Esophagus (tissue), 2 donors: ENCODE measurements around the gene C12orf43. TPM values are rescaled to one million over a fixed set of nuclear protein-coding genes. Genes with fewer than 3 reads are reported as not detected.

Experiments
- H3K27ac ChIP-seq, 2 donors: one replicate each; pipeline ENCODE4 v1.5.1; 2013; ENCODE audit warnings: low read depth in 2 of 2, mild to moderate bottlenecking in 2 of 2, inconsistent platforms in 1 of 2, low read length in 1 of 2, moderate library complexity in 1 of 2
- H3K27me3 ChIP-seq, 2 donors: one replicate each; pipeline ENCODE4 v1.6.1; 2013; ENCODE audit warnings: low read length in 2 of 2, control low read depth in 1 of 2, mild to moderate bottlenecking in 1 of 2; ENCODE audit not compliant: insufficient read depth in 2 of 2, control insufficient read depth in 1 of 2
- H3K36me3 ChIP-seq, 2 donors: one replicate each; pipeline ENCODE4 v1.6.1; 2013; ENCODE audit warnings: low read length in 1 of 2; ENCODE audit not compliant: control insufficient read depth in 2 of 2, insufficient read depth in 2 of 2
- H3K4me1 ChIP-seq, 2 donors: one replicate each; pipeline ENCODE4 v1.6.1; 2013; ENCODE audit warnings: low read length in 1 of 2; ENCODE audit not compliant: control insufficient read depth in 2 of 2, insufficient read depth in 2 of 2
- H3K4me3 ChIP-seq, 2 donors: one replicate each; pipeline ENCODE4 v1.5.1; 2013; ENCODE audit warnings: low read length in 2 of 2, mild to moderate bottlenecking in 2 of 2, low read depth in 1 of 2, moderate library complexity in 1 of 2
- H3K9me3 ChIP-seq, 2 donors: one replicate each; pipeline ENCODE4 v1.6.1; 2013; ENCODE audit warnings: mild to moderate bottlenecking in 2 of 2, low read depth in 1 of 2, low read length in 1 of 2, moderate library complexity in 1 of 2; ENCODE audit not compliant: control insufficient read depth in 2 of 2, insufficient read depth in 1 of 2
- WGBS, 2 donors: extraction: QIAGEN DNeasy Blood & Tissue Kit; methylation state at CpG; one replicate each; pipeline ENCODE4 v1.1.7; 2013; 5-methylcytosine and 5-hydroxymethylcytosine counted together
- polyA plus RNA-seq, 2 donors: library from polyadenylated mRNA; stranded (reverse); fragments of 200-250 nt; gene quantifications; one replicate each; pipeline ENCODE4 v1.2.3, GENCODE V29; 2013
- donor health status: healthy with polysubstance abuse.
- donor health status: Bipolar disorder and iron deficiency.

The C12orf43 gene
- polyA plus RNA-seq, 2 donors = 5.4 to 9.2 TPM

DNA sequence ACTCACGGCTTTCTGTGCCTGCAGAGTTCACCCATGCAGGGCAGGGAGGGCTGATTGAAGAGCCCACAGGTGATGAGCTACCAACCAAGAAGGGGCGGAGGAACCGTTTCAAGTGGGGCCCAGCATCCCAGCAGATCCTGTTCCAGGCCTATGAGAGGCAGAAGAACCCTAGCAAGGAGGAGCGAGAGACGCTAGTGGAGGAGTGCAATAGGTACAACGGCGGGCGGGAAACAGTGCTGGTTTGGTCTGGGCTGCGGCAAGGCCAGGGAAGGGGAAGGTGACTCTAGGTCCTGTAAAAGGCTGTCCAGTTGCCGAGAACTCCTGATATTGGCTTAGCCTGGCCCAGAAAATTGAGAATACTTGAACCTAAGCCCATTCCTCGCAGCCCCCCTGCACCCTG lies 22.8 kb downstream of the C12orf43 start:
- H3K9me3 ChIP-seq = no peaks in the 10 kb centered on the region
- H3K27me3 ChIP-seq = no peaks in the 10 kb centered on the region
- no peaks in the 10 kb centered on the region for H3K36me3 ChIP-seq
- no peak overlapping the region for H3K27ac ChIP-seq
- no peak overlapping the region for H3K4me3 ChIP-seq
- WGBS, 2 donors = 82 to 89% methylated on average over 10 to 11 of the region's 11 CpGs
- H3K4me1 ChIP-seq = no peaks in the 10 kb centered on the region

GRCh38 chr12:120992989-120993388 lies 23.3 kb downstream of the C12orf43 start:
- no peak overlapping the region for H3K27ac ChIP-seq
- WGBS, 2 donors = 90 to 97% methylated on average over 1 of the region's 1 CpG
- H3K4me3 ChIP-seq = no peak overlapping the region
- H3K36me3 ChIP-seq = no peaks in the 10 kb centered on the region
- H3K4me1 ChIP-seq = no peaks in the 10 kb centered on the region
- H3K9me3 ChIP-seq = no peaks in the 10 kb centered on the region
- H3K27me3 ChIP-seq = no peaks in the 10 kb centered on the region

DNA sequence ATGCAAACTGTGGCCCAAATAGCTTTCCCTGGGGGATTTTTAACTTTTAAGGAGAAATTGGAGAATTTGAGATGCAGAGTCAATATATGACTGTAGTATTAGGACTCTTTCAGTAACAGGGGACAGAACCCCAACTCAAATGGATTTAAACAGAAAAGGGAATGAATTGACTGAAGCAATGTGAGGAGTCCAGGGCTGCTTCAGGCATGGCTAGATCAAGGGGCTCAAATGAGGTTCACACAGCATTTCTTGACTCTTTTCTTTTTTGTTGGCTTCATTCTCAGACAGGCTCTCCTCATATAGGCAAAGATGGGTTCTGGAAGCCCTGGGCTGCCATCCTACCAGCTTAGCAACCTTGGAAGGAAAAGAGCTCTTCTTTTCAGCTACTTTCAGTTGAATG lies 24.3 kb downstream of the C12orf43 start:
- no peaks in the 10 kb centered on the region for H3K36me3 ChIP-seq
- H3K9me3 ChIP-seq = no peaks in the 10 kb centered on the region
- H3K27ac ChIP-seq = no peak overlapping the region
- no peaks in the 10 kb centered on the region for H3K4me1 ChIP-seq
- H3K4me3 ChIP-seq = no peak overlapping the region
- no peaks in the 10 kb centered on the region for H3K27me3 ChIP-seq

- no peaks in the 10 kb centered on the region for H3K9me3 ChIP-seq
- H3K4me3 ChIP-seq = no peak overlapping the region
- 75 to 84% methylated on average over 2 of the region's 2 CpGs for WGBS, 2 donors
- H3K27ac ChIP-seq = no peak overlapping the region
- no peaks in the 10 kb centered on the region for H3K4me1 ChIP-seq
- no peaks in the 10 kb centered on the region for H3K27me3 ChIP-seq
- no peaks in the 10 kb centered on the region for H3K36me3 ChIP-seq
Measured at GRCh38 chr12:120990487-120991055, 25.7 kb downstream of the C12orf43 start.

DNA sequence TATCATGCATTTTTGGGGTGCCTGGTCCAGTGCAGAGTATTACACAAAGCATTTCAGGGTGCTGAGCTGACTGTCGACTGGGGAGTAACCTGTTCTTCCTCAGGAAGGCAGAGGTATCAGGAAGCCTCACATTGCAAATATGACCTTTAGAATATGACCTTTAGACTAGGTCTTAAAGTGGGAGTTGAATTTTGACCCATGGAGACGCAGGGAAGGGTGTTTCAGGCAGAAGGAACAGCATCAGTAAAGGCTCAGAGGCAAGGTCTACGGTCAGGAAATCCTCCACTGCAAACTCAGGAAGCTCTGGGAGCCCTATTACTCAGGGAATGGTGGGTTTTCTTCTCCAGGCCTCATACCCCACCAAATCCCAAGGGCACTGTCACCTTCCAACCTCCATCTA lies 26.6 kb downstream of the C12orf43 start:
- H3K36me3 ChIP-seq = no peaks in the 10 kb centered on the region
- no peaks in the 10 kb centered on the region for H3K4me1 ChIP-seq
- no peak overlapping the region for H3K27ac ChIP-seq
- H3K27me3 ChIP-seq = no peaks in the 10 kb centered on the region
- H3K4me3 ChIP-seq = no peak overlapping the region
- 86 to 88% methylated on average over 3 of the region's 3 CpGs for WGBS, 2 donors
- H3K9me3 ChIP-seq = no peaks in the 10 kb centered on the region

GRCh38 chr12:120988658-120989057 lies 27.6 kb downstream of the C12orf43 start:
- WGBS, 2 donors = 91 to 93% methylated on average over 17 of the region's 17 CpGs
- H3K36me3 ChIP-seq = no peaks in the 10 kb centered on the region
- H3K4me3 ChIP-seq = no peak overlapping the region
- H3K27ac ChIP-seq = no peak overlapping the region
- H3K4me1 ChIP-seq = no peaks in the 10 kb centered on the region
- no peaks in the 10 kb centered on the region for H3K9me3 ChIP-seq
- H3K27me3 ChIP-seq = no peaks in the 10 kb centered on the region

DNA sequence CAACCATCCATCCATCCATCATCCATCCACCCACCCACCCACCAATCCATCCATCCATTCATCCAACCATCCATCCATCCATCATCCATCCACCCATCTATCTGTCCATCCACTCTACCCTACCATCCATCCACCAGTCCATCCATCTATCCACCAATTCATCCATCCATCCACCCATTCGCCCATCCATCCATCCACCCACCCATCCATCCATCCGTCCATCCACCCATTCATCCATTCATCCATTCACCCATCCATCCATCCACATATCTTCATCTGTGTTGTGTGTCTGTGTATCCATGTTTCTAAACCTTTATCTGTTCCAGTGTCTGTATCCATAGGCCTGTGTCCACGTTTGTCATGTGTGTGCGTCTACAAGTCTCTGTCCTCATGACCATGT lies 28.1 kb downstream of the C12orf43 start:
- no peaks in the 10 kb centered on the region for H3K4me1 ChIP-seq
- no peaks in the 10 kb centered on the region for H3K36me3 ChIP-seq
- 88 to 92% methylated on average over 4 of the region's 4 CpGs for WGBS, 2 donors
- no peak overlapping the region for H3K27ac ChIP-seq
- H3K4me3 ChIP-seq = no peak overlapping the region
- H3K27me3 ChIP-seq = no peaks in the 10 kb centered on the region
- H3K9me3 ChIP-seq = no peaks in the 10 kb centered on the region

GRCh38 chr12:120984351-120984898 lies 31.9 kb downstream of the C12orf43 start:
- Histone ChIP-seq H3K36me3 (no peaks in the 10 kb centered on the region), H3K27ac (no peak overlapping the region), H3K9me3 (no peaks in the 10 kb centered on the region), H3K4me1 (no peaks in the 10 kb centered on the region), H3K27me3 (no peaks in the 10 kb centered on the region), H3K4me3 (no peak overlapping the region)
- 79 to 83% methylated on average over 3 of the region's 3 CpGs for WGBS, 2 donors

DNA sequence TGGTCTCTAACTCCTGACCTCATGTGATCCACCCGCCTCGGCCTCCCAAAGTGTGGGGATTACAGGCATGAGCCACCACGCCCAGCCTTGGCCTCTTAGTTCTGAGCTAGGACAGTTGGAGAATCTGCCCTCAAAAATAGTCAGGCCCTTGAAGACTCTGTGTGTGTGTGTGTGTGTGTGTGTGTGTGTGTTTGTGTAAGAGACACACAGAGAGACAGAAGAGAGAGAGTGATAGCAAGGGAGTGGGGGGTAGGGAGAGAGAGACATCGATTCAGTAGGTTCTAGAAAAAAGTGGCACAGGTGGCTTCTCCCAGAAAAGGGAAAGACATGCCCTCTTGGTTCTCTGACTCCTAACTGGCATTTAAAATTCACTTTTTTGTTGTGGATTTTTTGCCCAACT lies 32.5 kb downstream of the C12orf43 start:
- no peak overlapping the region for H3K4me3 ChIP-seq
- no peaks in the 10 kb centered on the region for H3K36me3 ChIP-seq
- WGBS, 2 donors = 70 to 76% methylated on average over 4 of the region's 4 CpGs
- no peak overlapping the region for H3K27ac ChIP-seq
- H3K4me1 ChIP-seq = no peaks in the 10 kb centered on the region
- H3K9me3 ChIP-seq = no peaks in the 10 kb centered on the region
- H3K27me3 ChIP-seq = no peaks in the 10 kb centered on the region

DNA sequence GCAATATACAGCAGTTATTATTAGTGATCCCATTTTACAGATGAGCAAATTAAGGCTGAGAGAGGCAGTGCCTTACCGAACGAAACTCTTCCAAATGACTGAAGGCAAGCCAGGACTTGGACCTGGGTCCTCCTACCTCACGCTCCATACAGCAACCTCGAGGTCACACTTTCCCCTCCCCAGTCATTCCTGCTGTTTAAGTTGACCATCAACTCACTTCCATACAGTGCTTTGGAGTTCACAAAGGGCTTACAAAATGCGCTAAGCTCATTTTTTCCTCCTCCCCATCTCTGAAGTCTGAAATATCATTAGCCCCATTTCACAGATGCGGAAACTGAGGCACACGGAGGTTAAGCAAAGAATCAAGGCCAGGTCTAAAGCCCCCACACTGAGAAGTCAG lies 33.6 kb downstream of the C12orf43 start:
- H3K9me3 ChIP-seq = no peaks in the 10 kb centered on the region
- no peaks in the 10 kb centered on the region for H3K36me3 ChIP-seq
- 77 to 79% methylated on average over 7 of the region's 7 CpGs for WGBS, 2 donors
- no peaks in the 10 kb centered on the region for H3K4me1 ChIP-seq
- H3K27ac ChIP-seq = no peak overlapping the region
- no peaks in the 10 kb centered on the region for H3K27me3 ChIP-seq
- H3K4me3 ChIP-seq = no peak overlapping the region
